CD4-positive, alpha-beta T cell treated with Interleukin-1 beta for 1 hour (primary cell): ENCODE measurements around the gene DSG2.
"Not testable (repeated sequence)": the region's sequence is repeated elsewhere in the genome, so short reads cannot be mapped to it uniquely, and the experiment has no call there.

Experiments
- DNase-seq, 2 donors: peaks; one replicate each; pipeline ENCODE4 v3.0.0-alpha.2; 2020 to 2022

DSG2 gene

DNA sequence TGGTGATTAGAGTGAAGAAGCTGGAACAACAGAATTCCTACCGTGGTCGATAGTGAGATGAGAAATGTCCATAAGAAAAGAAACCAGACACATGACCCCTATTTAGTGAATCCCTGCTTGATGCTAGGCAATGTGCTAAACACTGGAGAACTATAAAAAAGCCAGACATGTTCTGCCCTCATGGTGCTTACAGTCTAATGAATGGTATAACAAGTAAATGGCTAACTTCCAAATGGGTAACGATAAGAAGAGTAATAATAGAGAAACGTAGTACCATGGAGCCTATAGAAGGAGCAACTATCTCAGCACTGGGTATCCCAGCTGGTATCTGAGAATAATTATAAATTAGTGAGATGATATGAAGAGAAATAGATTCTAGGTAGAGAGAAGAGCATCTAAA is 5.0 kb downstream of the DSG2 start:
- DNase-seq, result no peak

DNA sequence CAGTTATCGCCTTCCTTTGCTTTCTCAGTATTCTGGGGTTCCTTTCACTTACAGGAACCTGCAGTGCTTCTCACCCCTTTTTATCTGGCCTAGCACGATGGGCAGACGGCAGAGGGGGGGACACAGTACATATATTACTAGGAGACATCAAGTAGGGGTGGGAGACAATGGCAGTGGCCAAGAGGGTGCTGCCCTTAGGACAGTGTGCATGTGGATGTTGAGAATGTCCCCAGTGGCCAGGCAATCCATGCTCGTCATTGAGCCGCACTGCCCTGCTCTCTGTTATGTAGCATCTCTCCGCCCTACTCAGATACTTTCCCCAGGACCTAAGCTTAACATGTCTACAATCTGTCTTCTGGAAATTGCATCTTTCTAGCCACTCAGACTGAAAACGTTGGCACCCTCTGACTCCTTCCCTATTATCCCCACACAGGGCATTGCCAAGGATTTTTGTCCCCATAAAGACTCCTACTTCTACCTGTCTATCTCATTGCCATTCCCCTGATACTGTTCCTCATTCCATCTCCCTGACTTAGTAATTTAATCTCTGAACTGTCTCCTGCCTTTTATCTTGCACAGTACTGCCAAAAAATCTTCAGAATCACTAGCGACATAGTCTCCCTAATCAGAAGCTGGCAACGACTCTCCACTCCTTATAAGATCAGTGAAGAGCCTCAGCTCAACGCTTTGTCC is 6.6 kb downstream of the DSG2 start:
- no peak for DNase-seq

DNA sequence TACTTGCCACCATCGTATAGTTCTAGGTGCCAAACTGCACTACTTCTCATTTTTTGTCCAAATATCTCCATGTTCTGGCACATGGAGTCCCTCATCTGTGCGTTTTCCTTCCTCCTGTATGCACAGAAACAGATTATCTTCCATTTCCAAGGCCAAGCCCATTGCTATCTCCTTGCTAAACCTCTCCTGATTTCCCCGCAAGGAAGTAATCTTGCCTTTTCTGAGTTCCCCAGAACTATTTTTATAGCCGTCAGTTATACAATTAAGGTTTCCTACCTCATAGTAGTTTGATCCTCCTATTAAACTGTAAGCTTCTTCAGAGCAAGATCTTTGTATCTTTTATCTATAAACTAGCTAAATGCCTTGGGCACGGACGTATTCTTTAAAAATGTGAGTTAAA is 7.2 kb downstream of the DSG2 start:
- DNase-seq, result no peak

DNA sequence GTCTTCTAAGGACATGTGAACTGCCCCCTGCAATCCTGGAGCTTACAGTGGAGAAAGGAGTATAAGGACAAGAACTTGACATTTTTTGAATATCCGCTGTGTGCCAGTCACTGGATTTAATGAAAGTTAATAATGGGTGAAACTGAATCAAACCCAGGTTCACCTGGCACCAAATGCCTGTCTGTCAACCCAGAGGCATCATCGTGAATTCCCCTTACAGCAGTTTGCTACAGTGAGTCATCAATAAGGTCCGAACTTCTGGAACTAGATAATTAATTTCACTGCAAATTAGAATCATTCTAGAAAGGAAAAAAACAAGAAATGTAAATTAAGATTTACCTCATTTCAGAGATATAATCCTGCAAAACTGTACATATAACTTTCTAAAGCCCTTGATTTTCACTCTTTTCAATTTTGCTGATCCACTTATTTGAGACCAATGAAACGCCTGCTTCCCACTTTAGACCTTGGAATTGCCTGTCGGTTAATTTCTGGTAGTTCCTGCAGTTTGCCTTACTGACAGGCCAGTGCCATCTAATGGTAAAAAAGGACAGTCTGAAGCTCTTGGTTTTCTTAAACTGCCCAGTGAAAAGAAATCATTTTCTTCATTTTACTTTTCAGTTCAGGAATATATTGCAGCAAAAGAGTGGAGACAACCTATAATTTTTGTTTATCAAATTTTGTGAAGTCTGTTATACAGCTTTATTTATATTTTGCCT is 8.2 kb downstream of the DSG2 start:
- DNase-seq, result no peak

DNA sequence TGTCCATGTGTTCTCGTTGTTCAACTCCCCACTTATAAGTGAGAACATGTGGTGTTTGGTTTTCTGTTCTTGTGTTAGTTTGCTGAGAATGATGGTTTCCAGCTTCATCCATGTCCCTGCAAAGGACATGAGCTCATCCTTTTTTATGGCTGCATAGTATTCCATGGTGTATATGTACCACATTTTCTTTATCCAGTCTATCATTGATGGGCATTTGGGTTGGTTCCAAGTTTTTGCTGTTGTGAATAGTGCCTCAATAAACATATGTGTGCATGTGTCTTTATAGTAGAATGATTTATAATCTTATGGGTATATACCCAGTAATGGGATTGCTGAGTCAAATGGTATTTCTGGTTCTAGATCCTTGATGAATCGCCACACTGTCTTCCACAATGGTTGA is 9.1 kb downstream of the DSG2 start:
- not testable (repeated sequence) for DNase-seq

DNA sequence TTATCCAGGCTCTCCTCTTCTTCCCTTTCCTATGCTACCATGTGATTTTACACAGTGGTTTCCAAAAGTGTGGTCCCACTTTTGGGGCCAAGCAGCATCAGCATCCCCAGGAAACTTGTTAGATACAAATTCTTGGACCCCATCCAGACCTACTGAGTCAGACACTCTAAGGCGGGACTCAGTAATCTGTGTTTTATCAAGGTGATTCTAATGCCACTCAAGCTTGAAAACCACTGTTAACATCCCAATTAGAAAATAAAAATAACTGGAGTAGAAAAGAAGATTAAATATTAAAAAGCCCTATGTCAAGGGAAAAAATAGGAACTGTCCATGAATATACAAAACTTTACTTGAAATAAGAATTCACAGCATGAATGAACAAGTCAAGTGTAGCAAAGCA is 10.8 kb downstream of the DSG2 start:
- DNase-seq, result no peak

DNA sequence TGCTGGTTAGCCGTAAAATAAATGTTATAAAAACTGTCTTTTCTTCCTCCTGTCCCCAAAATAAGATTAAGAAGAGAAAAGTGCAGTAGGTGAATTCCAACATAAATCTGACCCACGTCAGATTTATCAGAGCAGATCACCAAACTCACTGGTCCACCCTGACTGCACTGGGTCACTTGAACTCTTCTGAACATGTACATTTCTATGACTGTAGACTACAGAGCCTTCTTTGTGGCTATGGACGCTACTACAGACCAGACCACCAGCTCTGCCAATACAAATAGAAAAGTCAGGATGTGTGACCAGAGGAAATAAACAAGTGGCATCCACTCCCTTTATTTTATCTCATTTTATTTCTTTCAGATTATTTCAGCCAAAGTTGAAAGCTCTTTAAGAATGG is 11.6 kb downstream of the DSG2 start:
- no peak for DNase-seq

DNA sequence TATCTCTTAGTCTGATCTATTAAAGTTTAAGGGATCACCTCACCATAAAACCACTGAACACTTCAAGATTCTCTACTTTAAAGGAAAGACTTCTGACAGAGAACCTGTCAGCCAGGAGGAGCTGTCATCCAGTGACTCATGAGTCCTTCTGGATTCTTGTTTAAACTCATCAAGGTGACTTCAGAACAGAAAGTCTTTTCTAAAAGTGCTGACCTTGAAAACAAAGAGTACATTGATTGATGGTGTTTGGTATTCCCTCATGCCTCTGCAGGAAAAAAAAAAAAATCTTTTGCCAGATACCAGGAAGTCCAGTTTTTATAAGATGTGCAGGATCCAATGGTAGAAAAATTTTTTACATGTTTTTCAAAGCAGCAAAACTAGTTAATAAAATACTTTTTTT is 12.3 kb downstream of the DSG2 start:
- DNase-seq, result no peak

DNA sequence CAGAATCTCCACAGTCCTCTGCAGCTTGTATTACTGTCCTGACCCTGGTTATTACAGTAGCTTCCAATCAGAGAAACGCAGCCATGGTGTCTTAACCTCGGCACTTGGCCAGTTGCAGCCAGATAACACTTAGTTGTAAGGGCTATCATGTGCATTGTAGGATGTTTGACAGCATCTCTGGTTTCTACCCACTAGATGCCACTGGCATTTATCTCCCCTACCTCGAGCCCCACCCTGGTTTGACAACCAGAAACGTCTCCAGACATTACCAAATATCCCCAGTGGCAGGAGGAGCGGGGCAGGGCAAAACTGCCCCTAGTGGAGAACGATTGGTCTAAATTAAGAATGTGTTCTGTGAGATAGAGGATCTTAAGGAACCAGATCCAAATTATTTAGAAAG is 13.1 kb downstream of the DSG2 start:
- DNase-seq, result no peak

DNA sequence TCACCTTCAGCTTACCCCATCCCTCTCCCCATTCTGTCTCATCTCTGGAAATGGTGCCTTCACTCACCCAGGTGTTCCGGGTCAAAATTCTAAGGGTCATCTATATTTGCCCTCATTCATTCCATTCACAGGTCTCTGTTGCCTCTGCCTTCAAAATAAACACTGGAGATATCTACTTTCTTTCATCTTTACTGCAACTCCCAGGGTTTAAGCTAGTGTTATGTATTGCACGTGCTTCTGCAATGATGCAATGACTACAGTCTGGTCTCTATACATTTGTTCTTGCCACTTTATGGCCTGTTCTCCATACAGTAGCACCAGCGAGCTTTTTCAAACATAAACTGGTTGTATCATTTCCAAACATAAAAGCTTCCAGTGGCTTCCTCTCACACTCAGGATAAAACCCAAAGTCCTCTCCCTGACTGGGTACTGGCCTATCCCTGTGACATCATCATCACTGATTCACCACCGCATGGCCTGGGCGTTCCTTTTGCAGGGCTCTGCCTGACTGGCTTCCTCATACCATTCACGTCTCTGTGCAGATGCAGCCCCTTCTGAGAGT is 14.3 kb downstream of the DSG2 start:
- DNase-seq, result no peak

DNA sequence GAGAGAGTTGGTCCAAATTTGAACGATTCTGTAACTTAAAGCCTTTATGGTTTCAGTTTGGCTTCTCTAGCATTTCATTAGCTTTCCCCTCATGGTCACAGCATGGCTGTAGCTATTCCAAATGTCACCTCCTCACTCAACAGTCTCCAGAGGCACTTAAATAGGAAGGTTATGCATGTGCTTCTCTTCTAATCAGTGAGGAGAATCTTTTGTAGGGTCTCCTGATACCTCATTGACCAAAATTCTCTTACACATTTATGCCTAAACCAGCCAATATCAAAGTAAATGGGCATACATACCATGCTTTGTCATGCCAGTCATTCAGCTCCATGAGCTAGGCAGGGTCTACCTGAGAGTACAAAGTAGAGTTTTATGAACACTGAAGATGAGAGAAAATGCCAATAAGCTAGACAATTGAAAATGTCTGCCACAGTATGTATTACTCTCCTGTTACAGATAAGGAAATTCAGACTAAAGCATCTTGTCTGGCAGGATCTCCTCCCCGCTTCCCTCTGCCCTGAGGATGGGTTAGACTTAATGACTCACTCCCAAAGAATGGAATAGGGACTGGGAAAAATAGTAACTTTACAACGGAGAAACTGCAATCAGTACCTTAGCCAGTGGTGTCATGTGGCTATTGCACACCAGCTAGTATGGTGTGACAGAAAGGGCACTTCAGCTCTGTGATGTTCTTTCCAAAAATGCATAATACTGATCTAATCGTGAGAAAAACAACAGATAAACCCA is 15.4 kb downstream of the DSG2 start:
- no peak for DNase-seq

DNA sequence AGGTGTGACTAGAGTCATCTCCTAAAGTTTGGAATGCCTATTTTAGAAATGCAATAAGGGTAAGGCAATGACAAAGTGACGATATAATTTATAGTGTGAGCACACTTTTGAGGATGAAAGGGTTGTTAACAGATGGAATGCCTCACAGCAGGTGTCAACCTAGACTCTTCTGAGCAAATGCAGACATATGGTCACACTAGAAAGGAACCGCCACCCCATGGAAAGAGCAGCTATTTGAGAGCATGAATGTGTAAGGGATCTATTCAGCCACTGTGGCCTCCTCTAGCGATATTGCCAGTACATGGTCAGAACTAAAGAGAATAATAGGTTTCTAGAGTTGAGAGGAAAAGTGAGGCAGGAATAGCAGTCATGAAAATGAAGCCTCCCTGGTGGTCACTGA is 18.5 kb downstream of the DSG2 start:
- no peak for DNase-seq

DNA sequence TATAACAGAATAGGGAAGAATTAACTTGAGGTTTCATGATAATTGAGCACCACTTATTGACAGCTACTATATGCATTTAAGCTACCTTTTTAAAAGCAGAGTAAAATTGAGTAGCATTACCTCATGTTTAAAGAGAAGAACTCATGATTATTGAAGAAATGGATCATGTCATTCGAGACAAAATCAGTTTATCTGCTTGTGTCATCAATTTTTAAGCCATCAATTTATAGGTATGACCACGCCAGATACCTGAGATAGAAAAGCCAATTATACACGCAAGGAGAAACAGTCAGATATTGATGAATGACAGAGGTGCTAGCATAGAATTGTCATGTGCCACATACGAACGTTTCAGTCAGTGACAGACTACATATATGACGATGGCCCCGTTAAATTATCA is 28.4 kb downstream of the DSG2 start:
- no peak for DNase-seq

DNA sequence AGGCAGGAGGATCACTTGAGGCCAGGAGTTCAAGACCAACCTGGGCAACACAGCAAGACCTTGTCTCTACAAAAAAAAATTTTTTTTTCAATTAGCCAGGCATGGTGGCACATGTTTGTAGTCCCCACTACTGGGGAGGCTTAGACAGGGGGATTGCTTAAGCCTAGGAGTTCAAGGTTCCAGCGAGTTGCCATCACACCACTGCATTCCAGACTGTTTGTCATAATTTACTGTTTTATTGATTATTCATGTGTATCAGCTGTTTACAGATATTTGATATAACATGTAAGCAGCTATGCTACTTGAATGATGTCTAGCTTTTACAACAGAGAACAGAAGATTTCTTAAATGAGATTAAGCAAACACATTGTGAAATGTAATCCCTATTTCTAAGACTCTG is 35.3 kb downstream of the DSG2 start:
- no peak for DNase-seq

DNA sequence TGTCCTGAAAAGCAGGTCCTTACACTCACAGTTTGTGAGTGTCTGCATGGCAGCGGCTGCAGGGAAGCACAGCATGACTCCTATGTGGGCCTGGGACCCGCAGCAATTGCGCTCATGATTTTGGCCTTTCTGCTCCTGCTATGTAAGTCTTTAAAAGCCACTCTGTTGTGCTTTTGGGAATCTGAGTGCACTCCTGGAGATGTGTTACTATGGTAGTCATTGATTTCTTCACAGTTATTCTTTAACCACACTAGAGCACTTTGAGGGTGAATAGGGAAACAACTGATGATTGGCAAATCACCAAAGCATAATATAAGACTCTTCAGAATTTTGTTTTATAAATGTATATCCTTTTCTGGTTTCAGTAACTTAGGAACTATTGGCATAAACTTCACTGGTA is 40.9 kb downstream of the DSG2 start:
- no peak for DNase-seq

DNA sequence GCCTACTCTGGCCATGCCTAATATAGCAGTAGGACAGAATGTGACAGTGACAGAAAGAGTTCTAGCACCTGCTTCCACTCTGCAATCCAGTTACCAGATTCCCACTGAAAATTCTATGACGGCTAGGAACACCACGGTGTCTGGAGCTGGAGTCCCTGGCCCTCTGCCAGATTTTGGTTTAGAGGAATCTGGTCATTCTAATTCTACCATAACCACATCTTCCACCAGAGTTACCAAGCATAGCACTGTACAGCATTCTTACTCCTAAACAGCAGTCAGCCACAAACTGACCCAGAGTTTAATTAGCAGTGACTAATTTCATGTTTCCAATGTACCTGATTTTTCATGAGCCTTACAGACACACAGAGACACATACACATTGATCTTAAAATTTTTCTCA is 48.5 kb downstream of the DSG2 start:
- DNase-seq, result no peak

DNA sequence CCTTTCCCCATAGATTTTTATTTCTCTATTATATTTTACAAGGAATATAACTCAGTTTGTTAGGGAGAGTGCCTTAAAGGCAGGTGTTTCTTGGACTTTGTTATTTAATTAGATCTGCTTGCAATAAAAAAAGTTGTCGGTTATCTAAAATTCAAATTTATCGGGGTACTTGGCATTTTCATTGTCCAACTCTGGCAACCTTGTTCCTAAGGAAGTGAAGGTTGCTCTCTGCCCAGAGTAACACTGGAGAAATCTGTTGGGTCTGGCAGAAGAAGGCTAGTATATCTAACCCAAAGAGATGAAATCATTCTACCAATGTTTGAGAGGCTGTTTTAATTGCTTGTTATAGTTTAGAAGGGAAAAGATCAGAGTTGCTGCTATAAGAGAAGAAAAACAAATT is 50.9 kb downstream of the DSG2 start:
- no peak for DNase-seq

DNA sequence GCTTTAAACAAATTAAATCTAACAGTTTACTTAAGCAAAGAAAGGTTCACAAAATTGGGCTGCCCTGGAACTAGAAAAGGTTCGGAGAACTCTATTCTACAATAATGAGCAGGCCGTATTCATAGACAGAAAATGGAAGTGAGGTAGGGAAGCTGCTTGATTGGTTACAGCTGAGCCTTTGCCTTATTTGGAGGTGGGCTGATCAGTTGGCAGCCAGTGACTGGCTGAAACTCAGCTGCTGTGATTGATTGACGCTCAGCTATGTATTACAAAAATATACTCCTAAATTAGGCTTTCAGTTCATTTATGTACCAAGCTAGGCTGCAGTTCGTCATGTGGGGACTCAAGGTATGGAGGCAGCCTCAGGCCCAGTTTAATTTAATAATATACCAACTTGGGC is 51.4 kb downstream of the DSG2 start:
- no peak for DNase-seq

DNA sequence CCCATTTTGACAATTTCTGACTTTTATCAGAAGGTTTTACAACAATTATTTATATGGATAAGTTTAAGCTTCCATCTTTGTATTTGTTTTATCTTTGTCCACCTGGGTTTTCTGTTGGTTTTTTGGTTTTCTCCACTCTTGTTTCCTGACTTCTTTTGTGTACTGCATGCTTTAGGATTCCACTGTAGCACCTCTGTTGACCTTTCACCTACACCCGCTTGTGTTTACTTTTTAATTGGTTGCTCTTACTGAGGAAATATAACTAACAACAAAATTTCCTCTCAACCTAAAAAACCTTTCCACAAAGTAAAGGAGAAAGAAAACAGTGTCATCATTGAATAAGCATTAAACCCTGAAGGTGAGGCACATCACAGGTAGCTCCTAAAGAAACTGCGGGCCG is 53.9 kb downstream of the DSG2 start:
- no peak for DNase-seq

DNA sequence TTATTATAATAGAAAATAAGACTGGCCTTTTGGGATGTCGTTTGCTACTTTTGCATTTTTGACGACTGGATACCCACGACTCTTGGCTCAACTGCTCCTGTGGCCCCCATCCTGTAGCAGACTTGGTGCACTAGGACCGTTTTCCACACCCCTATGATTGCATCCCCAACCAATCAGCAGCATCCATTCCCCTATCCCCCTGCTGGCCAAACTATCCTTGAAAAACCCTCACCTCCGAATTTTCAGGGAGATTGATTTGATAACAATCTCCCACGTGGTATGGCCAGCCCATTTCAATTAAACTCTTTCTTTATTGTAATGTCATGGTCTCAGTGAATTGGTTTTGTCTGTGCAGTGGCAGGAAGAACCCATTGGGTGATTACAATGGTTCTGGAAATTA is 55.8 kb downstream of the DSG2 start:
- no peak for DNase-seq

DNA sequence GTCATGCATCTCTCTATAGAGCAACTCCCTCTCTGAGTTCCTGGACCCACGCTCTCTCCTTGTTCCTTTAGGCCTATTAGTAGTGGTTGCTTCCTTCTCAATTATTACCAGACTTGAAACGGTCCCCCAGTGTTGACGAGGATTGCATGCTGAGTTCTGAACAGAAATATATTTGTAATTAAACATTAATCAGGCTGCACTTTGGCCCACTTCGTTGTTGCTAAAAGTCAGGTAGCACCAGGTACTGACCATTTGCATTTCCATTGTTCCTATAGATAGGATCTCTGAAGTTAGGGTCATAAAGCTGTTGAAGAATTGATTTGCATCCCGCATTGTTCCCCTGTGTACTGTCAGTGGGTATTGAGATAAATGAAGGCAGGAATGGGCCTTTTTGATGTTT is 56.8 kb downstream of the DSG2 start:
- DNase-seq, result no peak

DNA sequence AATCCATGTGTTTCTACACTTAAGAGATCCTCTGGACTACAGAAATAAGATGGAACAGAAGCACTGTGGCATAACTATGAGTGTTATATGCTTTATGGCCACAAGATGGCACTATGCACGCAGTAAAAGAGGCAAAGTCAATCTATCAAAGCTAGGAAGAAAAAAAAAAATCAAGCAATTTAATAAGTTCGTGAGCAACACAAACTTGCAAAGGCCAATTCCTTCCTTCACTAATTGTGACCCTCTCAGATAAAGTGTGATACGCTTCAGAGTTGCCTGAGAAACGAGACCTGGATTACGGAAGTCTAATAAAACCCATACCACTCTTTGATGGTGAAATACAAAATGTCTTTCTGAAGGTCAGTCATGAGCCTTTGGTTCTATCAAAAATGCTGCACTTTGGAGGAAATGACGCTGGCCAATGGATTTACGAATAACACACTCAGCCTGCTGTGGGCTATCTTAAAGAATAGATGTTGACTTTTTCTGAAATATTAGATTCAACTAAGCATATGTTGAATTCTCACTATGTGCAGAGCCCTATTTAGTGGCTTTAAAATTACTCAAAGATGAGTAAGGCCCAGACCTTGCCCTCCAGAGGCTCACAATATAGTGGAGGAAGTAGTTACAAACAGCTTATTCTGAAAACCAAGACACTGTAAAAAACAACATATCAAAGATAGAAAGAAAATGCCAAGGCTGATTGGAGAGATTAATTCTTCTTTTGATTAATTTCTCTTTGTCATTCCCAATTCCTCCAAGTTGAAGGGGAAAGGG is 58.2 kb downstream of the DSG2 start:
- DNase-seq, result peak; percentile 24 to 54

DNA sequence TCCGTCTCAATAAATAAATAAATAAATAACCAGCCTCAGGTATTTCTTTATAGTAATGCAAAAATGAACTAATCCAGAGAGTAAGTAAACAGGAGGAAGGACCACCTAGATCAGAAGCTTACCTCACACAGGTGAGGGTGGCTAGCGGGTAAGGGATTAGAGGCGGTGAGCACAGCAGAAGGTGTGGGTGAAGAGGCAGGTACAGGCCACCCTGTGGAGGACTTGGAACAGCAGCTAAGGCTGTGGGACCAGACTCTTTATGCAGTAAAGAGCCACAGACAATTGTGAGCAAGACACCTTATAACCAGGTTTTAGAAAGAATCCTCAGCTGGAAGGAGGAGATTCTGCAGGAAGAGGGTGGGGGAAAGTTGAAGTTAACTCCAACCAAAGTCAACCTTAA is 59.5 kb downstream of the DSG2 start:
- no peak for DNase-seq
